K562 (cell line): ENCODE results near the gene ARHGEF25. TPM values are rescaled to one million over a fixed set of nuclear protein-coding genes. Genes with fewer than 3 reads are reported as not detected.

Experiments
- BHLHE40 ChIP-seq: IDR thresholded peaks from 2 replicates; pipeline ENCODE4 v1.6.1; 2011; ENCODE audit warnings: low read length, improper control_type of control experiment
- CHD7 ChIP-seq: fragments of 200-600 bp; sonication (generic); IDR thresholded peaks from one replicate; pipeline ENCODE4 v1.6.1; 2012; ENCODE audit warnings: mild to moderate bottlenecking, low read depth, low read length, inconsistent platforms
- EP300 ChIP-seq: IDR thresholded peaks from 2 replicates; pipeline ENCODE4 v1.6.1; 2012; ENCODE audit warnings: low read length, improper control_type of control experiment
- STAT6 ChIP-seq: sonication (generic); formaldehyde crosslinking; IDR thresholded peaks from 2 replicates; pipeline ENCODE4 v1.8.1; 2023; ENCODE audit warnings: mild to moderate bottlenecking, missing genetic modification reagents
- ZFX ChIP-seq: sonication (generic); formaldehyde crosslinking; IDR thresholded peaks from 2 replicates; pipeline ENCODE4 v1.8.0; 2022; ENCODE audit warnings: mild to moderate bottlenecking, missing genetic modification reagents, moderate library complexity
- polyA plus RNA-seq, 8 experiments: library from polyadenylated mRNA; depleted of rRNA in 4 of 8; stranded (reverse) in 5 of 8; unstranded in 3 of 8; fragments of >200 nt; fragmentation: Nextera tagmentation in 2 of 8; fragmentation: Illumina TruSeq in 1 of 8; extraction: Ambion mirVana in 2 of 8; extraction: Trizol in 1 of 8; gene quantifications; 2 replicates each; pipeline versions ENCODE4 v1.2.1 to v1.2.3, GENCODE V29; 2011 to 2014; ENCODE audit warnings: inconsistent platforms in 1 of 8, missing spikeins in 1 of 8
- total RNA-seq, 7 experiments: library from RNA; depleted of rRNA in 6 of 7; stranded (reverse); fragments of >200 nt in 6 of 7; fragmentation: Illumina TruSeq in 2 of 7; extraction: Trizol in 2 of 7; gene quantifications; 2 replicates each; pipeline versions ENCODE4 v1.2.1 to v1.2.3, GENCODE V29; 2011 to 2021; ENCODE audit warnings: low replicate concordance in 1 of 7

ARHGEF25 gene
- total and polyA plus RNA-seq, 9 of the 15 experiments (the other 6 are each of a cell fraction or from before 2014, with no cell fraction given) = 0.13 to 17.3 (median 11.6) TPM

DNA sequence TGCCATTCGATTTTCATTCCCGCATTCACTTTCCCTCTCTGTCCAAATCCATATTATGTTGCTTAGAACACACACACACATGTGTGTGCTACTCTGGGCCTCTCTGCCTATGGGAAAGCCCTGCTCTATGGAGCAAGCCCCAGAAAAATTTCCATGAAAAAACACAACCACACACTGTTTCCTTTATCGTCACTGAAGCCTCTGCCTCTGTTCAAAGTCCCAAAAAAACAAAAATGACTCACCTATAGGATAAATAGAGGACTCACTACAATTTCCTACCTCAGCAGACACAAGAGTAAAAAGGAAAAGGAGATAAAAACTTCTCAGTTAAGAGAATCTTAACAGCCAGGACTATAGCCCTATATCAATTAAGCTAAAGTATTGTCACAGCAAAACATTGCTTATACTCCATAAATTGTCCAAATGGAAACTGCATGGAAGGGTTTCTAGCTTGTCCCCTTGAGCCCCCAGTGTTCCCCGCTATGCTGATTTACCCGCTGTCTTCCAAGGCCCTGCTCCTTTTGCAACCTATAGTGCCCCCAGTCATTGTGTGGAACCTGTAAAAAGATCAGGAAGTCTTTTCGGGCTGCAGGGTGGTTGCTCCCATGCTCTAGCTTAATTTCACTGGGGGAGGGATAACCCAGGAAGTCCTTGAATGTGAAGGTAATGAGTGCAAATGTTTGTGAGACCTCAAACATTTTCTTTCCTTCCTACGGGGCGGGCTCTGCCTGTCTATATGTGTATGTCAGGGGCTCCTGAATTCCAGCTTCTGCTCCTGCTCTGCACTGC, 31.4 kb upstream of the ARHGEF25 start (continued):
- TF ChIP-seq CHD7 = no peak
- no peak for TF ChIP-seq BHLHE40
- TF ChIP-seq ZFX (CRISPR knock-in tag) = no peak
- no peak for TF ChIP-seq STAT6 (CRISPR knock-in tag)
- TF ChIP-seq EP300 = no peak
- TF ChIP-seq, all 486 proteins: peak for 0
